Measurements from ENCODE around the gene CHCHD3. TPM values are rescaled to one million over a fixed set of nuclear protein-coding genes. Genes with fewer than 3 reads are reported as not detected.

CHCHD3 gene
- total and polyA plus RNA-seq, 4 donors, result 20.1 to 78.0 (median 46.9) TPM

GRCh38 chr7:132756484-132756990 lies 325.4 kb downstream of the CHCHD3 start:
- no peak for ATAC-seq (ENCODE audit: insufficient read depth, low FRiP score)
- 63 to 77% methylated on average over 5 of the region's 5 CpGs for WGBS, 2 donors
- peaks cover 0 to 4% (median 0%) of the 10 kb centered on the region in 5 donors for H3K4me1 ChIP-seq (ENCODE audit: control insufficient read depth in 5 of 5, insufficient read depth in 5 of 5, low read length in 5 of 5)

GRCh38 chr7:132755538-132756483 lies 326.1 kb downstream of the CHCHD3 start:
- Histone ChIP-seq H3K4me1 (ENCODE audit: control insufficient read depth in 5 of 5, insufficient read depth in 5 of 5, low read length in 5 of 5) (peaks cover 0 to 4% (median 0%) of the 10 kb centered on the region in 5 donors), H3K27ac (ENCODE audit: low read depth in 1 of 2, low read length in 1 of 2) (no peak overlapping the region), H3K9ac (ENCODE audit: insufficient read depth in 1 of 2, low read length in 2 of 2) (no peak overlapping the region), H3K27me3 (ENCODE audit: control insufficient read depth in 3 of 3, insufficient read depth in 3 of 3, low read length in 2 of 3) (no peaks in the 10 kb centered on the region), H3K36me3 (ENCODE audit: control insufficient read depth in 4 of 4, insufficient read depth in 4 of 4, low read length in 4 of 4) (no peaks in the 10 kb centered on the region), H3K4me3 (no peak overlapping the region), H3K9me3 (ENCODE audit: control insufficient read depth in 4 of 4, insufficient read depth in 3 of 4, low read length in 3 of 4) (peaks cover 0 to 2% (median 0%) of the 10 kb centered on the region in 4 donors)
- 68 to 86% methylated on average over 5 of the region's 5 CpGs for WGBS, 2 donors
- TF ChIP-seq CTCF (IDR thresholded peaks at IDR 0.05; ENCODE audit: control extremely low read depth, extremely low read depth), result no peak
- peak in 1 of 3 donors; percentile 13 for DNase-seq
- ATAC-seq (ENCODE audit: insufficient read depth, low FRiP score), result no peak

More at GRCh38 chr7:132756484-132756990, 325.4 kb downstream of the CHCHD3 start:
- no peak overlapping the region for H3K27ac ChIP-seq (ENCODE audit: low read depth in 1 of 2, low read length in 1 of 2)
- TF ChIP-seq CTCF (IDR thresholded peaks at IDR 0.05; ENCODE audit: control extremely low read depth, extremely low read depth), result no peak
- H3K9ac ChIP-seq (ENCODE audit: insufficient read depth in 1 of 2, low read length in 2 of 2), result no peak overlapping the region
- no peaks in the 10 kb centered on the region for H3K9me3 ChIP-seq (ENCODE audit: control insufficient read depth in 4 of 4, insufficient read depth in 3 of 4, low read length in 3 of 4)
- no peaks in the 10 kb centered on the region for H3K36me3 ChIP-seq (ENCODE audit: control insufficient read depth in 4 of 4, insufficient read depth in 4 of 4, low read length in 4 of 4)
- H3K27me3 ChIP-seq (ENCODE audit: control insufficient read depth in 3 of 3, insufficient read depth in 3 of 3, low read length in 2 of 3), result no peaks in the 10 kb centered on the region
- no peak for DNase-seq
- H3K4me3 ChIP-seq, result no peak overlapping the region

GRCh38 chr7:132752431-132752830 lies 329.5 kb downstream of the CHCHD3 start:
- Histone ChIP-seq H3K4me3 (no peak overlapping the region), H3K27ac (ENCODE audit: low read depth in 1 of 2, low read length in 1 of 2) (no peak overlapping the region), H3K27me3 (ENCODE audit: control insufficient read depth in 3 of 3, insufficient read depth in 3 of 3, low read length in 2 of 3) (no peaks in the 10 kb centered on the region), H3K4me1 (ENCODE audit: control insufficient read depth in 5 of 5, insufficient read depth in 5 of 5, low read length in 5 of 5) (peaks cover 0 to 9% (median 0%) of the 10 kb centered on the region in 5 donors), H3K36me3 (ENCODE audit: control insufficient read depth in 4 of 4, insufficient read depth in 4 of 4, low read length in 4 of 4) (no peaks in the 10 kb centered on the region), H3K9me3 (ENCODE audit: control insufficient read depth in 4 of 4, insufficient read depth in 3 of 4, low read length in 3 of 4) (peaks cover 0 to 4% (median 0%) of the 10 kb centered on the region in 4 donors), H3K9ac (ENCODE audit: insufficient read depth in 1 of 2, low read length in 2 of 2) (no peak overlapping the region)
- 71 to 96% methylated on average over 2 of the region's 2 CpGs for WGBS, 2 donors
- DNase-seq (no peak), ATAC-seq (ENCODE audit: insufficient read depth, low FRiP score) (no peak)
- no peak for TF ChIP-seq CTCF (IDR thresholded peaks at IDR 0.05; ENCODE audit: control extremely low read depth, extremely low read depth)

Measured in lung (tissue), 12 donors.